K562 (cell line): ENCODE data around the gene LAG3. TPM values are rescaled to one million over a fixed set of nuclear protein-coding genes. Genes with fewer than 3 reads are reported as not detected.

Experiments used
- ATAC-seq: fragments of 200-7000 bp; cut with Tn5 transposase; 3 replicates; pipeline ENCODE4 v1.9.1; 2020; ENCODE audit warnings: moderate library complexity
- BruUV-seq: library from RNA; stranded (reverse); fragments of 400-500 nt; replicated peaks from 2 replicates; lab custom pipeline; 2021; lab: Mats Ljungman, UMichigan
- CTCF ChIA-PET: fragments of 300-600 bp; formaldehyde crosslinking; extraction: SDS; loops from one replicate; lab custom pipeline; 2021; ENCODE audit warnings: low intra/inter-chr PET ratio; lab: Yijun Ruan, JAX
- POLR2A ChIA-PET: fragments of 300-600, 350-650 bp; sonication (Branson Sonifier 250); formaldehyde crosslinking; extraction: SDS; loops from one replicate; lab custom pipeline; 2021; ENCODE audit warnings: antibody characterized with exemption, inconsistent platforms; lab: Yijun Ruan, JAX
- DNase-seq, 4 experiments: peaks; one replicate each; pipeline versions ENCODE4 v3.0.0 to v3.0.0-alpha.2; 2011 to 2018; ENCODE audit warnings: low spot score in 3 of 4, mixed read lengths in 3 of 4; ENCODE audit errors: extremely low read depth in 1 of 4
- FAIRE-seq: peaks from 2 replicates; lab custom pipeline; 2011; peaks lifted over from hg19 to GRCh38; lab: Jason Lieb, UNC
- H2AFZ ChIP-seq: 2 replicates; pipeline ENCODE4 v1.6.0; 2011; ENCODE audit warnings: low read depth, low read length, control low read depth, inconsistent platforms
- H3K27ac ChIP-seq: fragments of 200-600 bp; 3 replicates; pipeline ENCODE4 v1.8.0; 2011; ENCODE audit warnings: low read depth, mild to moderate bottlenecking, control low read depth, inconsistent platforms, low read length, moderate library complexity, mixed read lengths; ENCODE audit errors: extremely low read depth
- H3K27me3 ChIP-seq, 2 experiments: fragments of 300-600 bp in 1 of 2; 2 replicates in 1 of 2; 3 replicates in 1 of 2; pipeline versions ENCODE4 v1.6.0 to v1.8.0; 2011; ENCODE audit warnings: inconsistent platforms in 2 of 2, low read length in 2 of 2, mild to moderate bottlenecking in 1 of 2, mixed read lengths in 1 of 2, moderate library complexity in 1 of 2; ENCODE audit not compliant: control insufficient read depth in 2 of 2, insufficient read depth in 2 of 2
- H3K36me3 ChIP-seq: fragments of 300-600 bp; 3 replicates; pipeline ENCODE4 v1.8.0; 2011; ENCODE audit warnings: mild to moderate bottlenecking, low read length, inconsistent platforms; ENCODE audit not compliant: control insufficient read depth, insufficient read depth
- H3K4me1 ChIP-seq, 2 experiments: fragments of 200-600 bp in 1 of 2; replicated peaks in 1 of 2; 2 replicates in 1 of 2; 3 replicates in 1 of 2; pipeline versions ENCODE4 v1.5.1 to v1.8.0; 2011; ENCODE audit warnings: inconsistent platforms in 2 of 2, low read length in 2 of 2, mild to moderate bottlenecking in 1 of 2, mixed read lengths in 1 of 2, moderate library complexity in 1 of 2; ENCODE audit not compliant: control insufficient read depth in 2 of 2, insufficient read depth in 2 of 2
- H3K4me2 ChIP-seq: 2 replicates; pipeline ENCODE4 v1.6.1; 2011; ENCODE audit warnings: low read length, control low read depth, inconsistent platforms, mixed read lengths; ENCODE audit not compliant: insufficient read depth
- H3K4me3 ChIP-seq: fragments of 200-600 bp; sonication (generic), shearing (Covaris generic); 2 replicates; pipeline ENCODE4 v1.5.1; 2016; ENCODE audit warnings: control low read depth, inconsistent platforms
- H3K79me2 ChIP-seq: fragments of 200-600 bp; 3 replicates; pipeline ENCODE4 v1.8.0; 2011; ENCODE audit warnings: low read length, inconsistent platforms; ENCODE audit not compliant: control insufficient read depth, insufficient read depth
- H3K9ac ChIP-seq, 2 experiments: 2 replicates each; pipeline versions ENCODE4 v1.6.0 to v1.6.1; 2011; ENCODE audit warnings: low read depth in 2 of 2, low read length in 2 of 2, control low read depth in 1 of 2, inconsistent platforms in 1 of 2, mild to moderate bottlenecking in 1 of 2, mixed read lengths in 1 of 2; ENCODE audit not compliant: insufficient read depth in 1 of 2
- H3K9me1 ChIP-seq: one replicate; pipeline ENCODE4 v1.6.0; 2011; ENCODE audit warnings: inconsistent platforms, mild to moderate bottlenecking, low read length, moderate library complexity; ENCODE audit not compliant: control insufficient read depth, insufficient read depth
- H3K9me3 ChIP-seq: replicated peaks from 2 replicates; pipeline ENCODE4 v1.5.1; 2011; ENCODE audit warnings: low read depth, low read length, inconsistent platforms; ENCODE audit not compliant: control insufficient read depth, insufficient read depth
- H4K20me1 ChIP-seq: replicated peaks from 2 replicates; pipeline ENCODE4 v1.6.1; 2011; ENCODE audit warnings: low read length, inconsistent platforms, mixed read lengths; ENCODE audit not compliant: control insufficient read depth, insufficient read depth
- BCLAF1 ChIP-seq, 2 experiments: fragments of 450-650 bp in 1 of 2; IDR thresholded peaks; 2 replicates each; pipeline ENCODE4 v1.6.1; 2011 to 2017; ENCODE audit warnings: low read depth in 2 of 2, antibody characterized with exemption in 1 of 2, borderline replicate concordance in 1 of 2, low read length in 1 of 2, mild to moderate bottlenecking in 1 of 2, mixed read lengths in 1 of 2; ENCODE audit not compliant: control insufficient read depth in 1 of 2
- ETS2 ChIP-seq: IDR thresholded peaks from 2 replicates; pipeline ENCODE4 v1.6.1; 2016; ENCODE audit warnings: borderline replicate concordance, missing genetic modification characterization, mild to moderate bottlenecking, moderate library complexity, missing compliant biosample characterization; ENCODE audit not compliant: poor library complexity, severe bottlenecking
- MNT ChIP-seq, 2 experiments: fragments of 450-650 bp; conservative IDR thresholded peaks; 2 replicates each; pipeline ENCODE4 v1.6.1; 2017; ENCODE audit warnings: mild to moderate bottlenecking in 2 of 2, moderate library complexity in 2 of 2
- U2AF2 ChIP-seq: fragments of 200-400 bp; formaldehyde crosslinking; optimal IDR thresholded peaks from 2 replicates; pipeline ENCODE3; 2017; ENCODE audit warnings: low read depth, mild to moderate bottlenecking, low read length
- ZNF583 ChIP-seq: fragments of 250-450 bp; sonication (Bioruptor Pico); IDR thresholded peaks from 2 replicates; pipeline ENCODE4 v1.4.0; 2020
- ZNF639 ChIP-seq, 2 experiments: fragments of 200-800 bp in 1 of 2; sonication (Bioruptor generic) in 1 of 2; sonication (generic) in 1 of 2; formaldehyde crosslinking in 1 of 2; IDR thresholded peaks in 1 of 2; conservative IDR thresholded peaks in 1 of 2; 2 replicates each; pipeline versions ENCODE4 v1.5.0 to v1.6.1; 2016 to 2020; ENCODE audit warnings: missing compliant biosample characterization in 1 of 2, missing genetic modification characterization in 1 of 2, missing genetic modification reagents in 1 of 2
- WGBS: fragments of 100-300 bp; shearing (Covaris generic); methylation state at CpG from one replicate; pipeline ENCODE4 v1.1.6; 2016; ENCODE audit warnings: low coverage, mixed read lengths; ENCODE audit not compliant: insufficient coverage; ENCODE audit errors: missing lambda C conversion rate; 5-methylcytosine and 5-hydroxymethylcytosine counted together
- in situ Hi-C: fragments of 300-500 bp; cut with MboI; formaldehyde crosslinking; loops from 4 replicates; pipeline ENCODE4 v1.15.0; 2018; ENCODE audit warnings: inconsistent platforms, mixed read lengths
- intact Hi-C: fragments of 100-400 bp; cut with micrococcal nuclease; formaldehyde crosslinking; loops from 2 replicates; pipeline ENCODE4 v1.14.2; 2022
- polyA plus RNA-seq, 8 experiments: library from polyadenylated mRNA; depleted of rRNA in 4 of 8; stranded (reverse) in 5 of 8; unstranded in 3 of 8; fragments of >200 nt; fragmentation: Nextera tagmentation in 2 of 8; fragmentation: Illumina TruSeq in 1 of 8; extraction: Ambion mirVana in 2 of 8; extraction: Trizol in 1 of 8; gene quantifications; 2 replicates each; pipeline versions ENCODE4 v1.2.1 to v1.2.3, GENCODE V29; 2011 to 2014; ENCODE audit warnings: inconsistent platforms in 1 of 8, missing spikeins in 1 of 8
- total RNA-seq, 7 experiments: library from RNA; depleted of rRNA in 6 of 7; stranded (reverse); fragments of >200 nt in 6 of 7; fragmentation: Illumina TruSeq in 2 of 7; extraction: Trizol in 2 of 7; gene quantifications; 2 replicates each; pipeline versions ENCODE4 v1.2.1 to v1.2.3, GENCODE V29; 2011 to 2021; ENCODE audit warnings: low replicate concordance in 1 of 7

The LAG3 gene
- total and polyA plus RNA-seq, 9 of the 15 experiments (the other 6 are each of a cell fraction or from before 2014, with no cell fraction given), result 0.07 to 0.66 (median 0.09) TPM; not detected in 1

- no peak overlapping the region for H3K4me2 ChIP-seq
- ChIA-PET CTCF (no interaction called here), POLR2A (no interaction called here)
- H4K20me1 ChIP-seq, result no peaks in the 10 kb centered on the region
- DNase-seq, result no peak
- no peak for ATAC-seq
- no peaks in the 10 kb centered on the region for H3K9me3 ChIP-seq
- H3K4me3 ChIP-seq, result no peak overlapping the region
- no peak overlapping the region; a peak in 1 of 4 replicates for H3K9ac ChIP-seq
- no peaks in the 10 kb centered on the region for H3K9me1 ChIP-seq
- peaks cover 34% of the 10 kb centered on the region; the same call in 2 of the 3 replicates for H3K36me3 ChIP-seq
- H3K4me1 ChIP-seq, result peaks cover 6 to 11% of the 10 kb centered on the region in 2 experiments; a peak in 3 of 5 replicates
- H3K27me3 ChIP-seq, result no peaks in the 10 kb centered on the region
- FAIRE-seq, result no peak
- no peak overlapping the region for H2AFZ ChIP-seq
- H3K79me2 ChIP-seq, result peaks cover 13% of the 10 kb centered on the region
- H3K27ac ChIP-seq, result no peak overlapping the region
- WGBS, result 92% methylated on average over 15 of the region's 18 CpGs
- TF ChIP-seq MNT (conservative IDR thresholded peaks at IDR 0.05), result no peak
- no peak for TF ChIP-seq ZNF583 (CRISPR knock-in tag)
- no peak for TF ChIP-seq BCLAF1 (IDR thresholded peaks at IDR 0.05; ENCODE audit: borderline replicate concordance in 1 of 2, control insufficient read depth in 1 of 2, low read depth in 2 of 2, low read length in 1 of 2)
- no peak for TF ChIP-seq ETS2
- TF ChIP-seq ZNF639 (CRISPR knock-in tag; conservative IDR thresholded peaks at IDR 0.05 in 1 of 2, IDR thresholded peaks at IDR 0.05 in 1 of 2), result no peak
- TF ChIP-seq U2AF2, result no peak
- intact Hi-C loops, result no loop called here
- BruUV-seq, result no TSS peak
- in situ Hi-C loops, result no loop called here
Measured at GRCh38 chr12:6729186-6729585, 43.1 kb upstream of the LAG3 start.
